Neural progenitor cell (in vitro differentiated cells): ENCODE measurements around the gene MAN2A1. TPM values are rescaled to one million over a fixed set of nuclear protein-coding genes. Genes with fewer than 3 reads are reported as not detected.

Experiments used
- DNase-seq: peaks from one replicate; pipeline ENCODE4 v3.0.0-alpha.2; 2016; ENCODE audit warnings: low spot score
- H2AFZ ChIP-seq: fragments of 200-600 bp; sonication (generic); replicated peaks from 2 replicates; pipeline ENCODE4 v1.6.1; 2016; ENCODE audit warnings: antibody characterized with exemption
- H3F3A ChIP-seq: fragments of 200-600 bp; sonication (generic); 2 replicates; pipeline ENCODE4 v1.6.1; 2016; ENCODE audit warnings: antibody characterized with exemption, low read depth
- H3K27ac ChIP-seq: fragments of 200-600 bp; sonication (generic); 2 replicates; pipeline ENCODE4 v1.5.1; 2016; ENCODE audit warnings: mild to moderate bottlenecking
- H3K27me3 ChIP-seq: fragments of 200-600 bp; sonication (generic); 2 replicates; pipeline ENCODE4 v1.6.1; 2016; ENCODE audit warnings: mild to moderate bottlenecking, moderate library complexity
- H3K36me3 ChIP-seq: fragments of 200-600 bp; sonication (generic); 2 replicates; pipeline ENCODE4 v1.5.1; 2016
- H3K4me1 ChIP-seq: fragments of 200-600 bp; sonication (generic); 2 replicates; pipeline ENCODE4 v1.6.1; 2016; ENCODE audit warnings: mixed run types
- H3K4me2 ChIP-seq: fragments of 200-600 bp; sonication (generic); 2 replicates; pipeline ENCODE4 v1.6.1; 2016
- H3K4me3 ChIP-seq: fragments of 200-600 bp; sonication (generic); 2 replicates; pipeline ENCODE4 v1.5.1; 2016
- H3K79me2 ChIP-seq: fragments of 200-600 bp; sonication (generic); 2 replicates; pipeline ENCODE4 v1.6.1; 2016; ENCODE audit warnings: low read depth
- H3K9ac ChIP-seq: fragments of 200-600 bp; sonication (generic); 2 replicates; pipeline ENCODE4 v1.6.1; 2016
- H3K9me3 ChIP-seq: fragments of 200-600 bp; sonication (generic); 2 replicates; pipeline ENCODE4 v1.5.1; 2016; ENCODE audit warnings: low read depth
- H4K20me1 ChIP-seq: fragments of 200-600 bp; sonication (generic); 2 replicates; pipeline ENCODE4 v1.6.1; 2016; ENCODE audit warnings: low read depth
- H3K27ac Mint-ChIP-seq: 3 replicates; pipeline ENCODE4 v1.8.0; 2021; ENCODE audit warnings: mixed read lengths
- H3K27me3 Mint-ChIP-seq: 2 replicates; pipeline ENCODE4 v1.8.0; 2022; ENCODE audit warnings: low read depth, mild to moderate bottlenecking, inconsistent platforms, moderate library complexity, mixed read lengths; ENCODE audit not compliant: insufficient read depth
- H3K36me3 Mint-ChIP-seq: 3 replicates; pipeline ENCODE4 v1.8.0; 2021; ENCODE audit warnings: mixed read lengths
- H3K4me1 Mint-ChIP-seq: 3 replicates; pipeline ENCODE4 v1.8.0; 2021; ENCODE audit warnings: mixed read lengths
- H3K4me3 Mint-ChIP-seq: 3 replicates; pipeline ENCODE4 v1.8.0; 2021; ENCODE audit warnings: mild to moderate bottlenecking, moderate library complexity, mixed read lengths
- H3K9me3 Mint-ChIP-seq: 3 replicates; pipeline ENCODE4 v1.8.0; 2020; ENCODE audit warnings: mixed read lengths
- CTCF ChIP-seq: fragments of 200-600 bp; sonication (generic); IDR thresholded peaks from 2 replicates; pipeline ENCODE4 v1.5.1; 2017; ENCODE audit warnings: antibody characterized with exemption, mild to moderate bottlenecking
- EZH2 ChIP-seq: fragments of 200-600 bp; sonication (generic); IDR thresholded peaks from 2 replicates; pipeline ENCODE4 v1.6.1; 2017; ENCODE audit warnings: antibody characterized with exemption, mild to moderate bottlenecking, moderate library complexity
- EZH2phosphoT487 ChIP-seq: fragments of 200-600 bp; sonication (generic); IDR thresholded peaks from 2 replicates; pipeline ENCODE4 v1.6.1; 2017; ENCODE audit warnings: antibody characterized with exemption
- total RNA-seq: library from RNA; depleted of rRNA; stranded (reverse); fragments of >200 nt; gene quantifications from 2 replicates; pipeline ENCODE4 v1.2.3, GENCODE V29; 2015; ENCODE audit warnings: low replicate concordance

The MAN2A1 gene
- total RNA-seq, 1 donor from 2014 or later: 130 TPM

- Histone ChIP-seq H3K27ac (no peak overlapping the region), H3K4me2 (no peak overlapping the region), H2AFZ (no peak overlapping the region), H3K4me1 (peaks cover 8% of the 10 kb centered on the region), H3K9ac (no peak overlapping the region), H3K79me2 (no peaks in the 10 kb centered on the region), H4K20me1 (no peaks in the 10 kb centered on the region), H3K27me3 (no peaks in the 10 kb centered on the region), H3F3A (no peaks in the 10 kb centered on the region), H3K9me3 (no peaks in the 10 kb centered on the region), H3K36me3 (no peaks in the 10 kb centered on the region), H3K4me3 (no peak overlapping the region)
- H3K36me3 Mint-ChIP-seq: no peaks in the 10 kb centered on the region
- no peak overlapping the region for H3K4me3 Mint-ChIP-seq
- H3K27ac Mint-ChIP-seq: no peak overlapping the region
- H3K27me3 Mint-ChIP-seq: peaks cover 6% of the 10 kb centered on the region
- peaks cover 18% of the 10 kb centered on the region for H3K4me1 Mint-ChIP-seq
- H3K9me3 Mint-ChIP-seq: no peaks in the 10 kb centered on the region
- TF ChIP-seq CTCF (no peak), EZH2phosphoT487 (no peak), EZH2 (no peak)
- no peak for DNase-seq
These were observed 211.9 kb downstream of the MAN2A1 start for GRCh38 chr5:109901628-109901981.

GRCh38 chr5:109903061-109903460 is 213.3 kb downstream of the MAN2A1 start:
- peaks cover 6% of the 10 kb centered on the region for H3K27me3 Mint-ChIP-seq
- DNase-seq: no peak
- H4K20me1 ChIP-seq: no peaks in the 10 kb centered on the region
- no peaks in the 10 kb centered on the region for H3K9me3 ChIP-seq
- no peaks in the 10 kb centered on the region for H3K36me3 Mint-ChIP-seq
- H3K27ac ChIP-seq: no peak overlapping the region
- no peaks in the 10 kb centered on the region for H3K36me3 ChIP-seq
- no peak for TF ChIP-seq EZH2
- no peak for TF ChIP-seq EZH2phosphoT487
- TF ChIP-seq CTCF: no peak
- peaks cover 8% of the 10 kb centered on the region for H3K4me1 ChIP-seq
- no peaks in the 10 kb centered on the region for H3K27me3 ChIP-seq
- no peak overlapping the region for H3K4me3 ChIP-seq
- peaks cover 29% of the 10 kb centered on the region for H3K4me1 Mint-ChIP-seq
- no peak overlapping the region for H3K27ac Mint-ChIP-seq
- no peak overlapping the region for H3K4me2 ChIP-seq
- H3F3A ChIP-seq: no peaks in the 10 kb centered on the region
- no peak overlapping the region for H3K9ac ChIP-seq
- no peaks in the 10 kb centered on the region for H3K9me3 Mint-ChIP-seq
- no peak overlapping the region for H2AFZ ChIP-seq
- H3K4me3 Mint-ChIP-seq: no peak overlapping the region
- H3K79me2 ChIP-seq: no peaks in the 10 kb centered on the region

GRCh38 chr5:109905906-109906305 is 216.2 kb downstream of the MAN2A1 start:
- no peaks in the 10 kb centered on the region for H3K36me3 Mint-ChIP-seq
- Histone ChIP-seq H4K20me1 (no peaks in the 10 kb centered on the region), H3K4me2 (no peak overlapping the region), H3K9ac (no peak overlapping the region), H3K4me1 (peaks cover 8% of the 10 kb centered on the region), H3K9me3 (no peaks in the 10 kb centered on the region), H3F3A (no peaks in the 10 kb centered on the region), H3K36me3 (no peaks in the 10 kb centered on the region), H3K4me3 (no peak overlapping the region), H2AFZ (peak overlapping the region; percentile 49), H3K79me2 (no peaks in the 10 kb centered on the region), H3K27ac (no peak overlapping the region), H3K27me3 (no peaks in the 10 kb centered on the region)
- no peak overlapping the region for H3K27ac Mint-ChIP-seq
- H3K4me3 Mint-ChIP-seq: no peak overlapping the region
- peak; percentile 9 for DNase-seq
- H3K4me1 Mint-ChIP-seq: peaks cover 16% of the 10 kb centered on the region
- H3K27me3 Mint-ChIP-seq: no peaks in the 10 kb centered on the region
- TF ChIP-seq EZH2: no peak
- TF ChIP-seq EZH2phosphoT487: no peak
- TF ChIP-seq CTCF: no peak
- H3K9me3 Mint-ChIP-seq: no peaks in the 10 kb centered on the region
